Epithelial cell of proximal tubule (primary cell): ENCODE measurements around the gene LY6G5C. TPM values are rescaled to one million over a fixed set of nuclear protein-coding genes. Genes with fewer than 3 reads are reported as not detected.

Source experiments
- DNase-seq: peaks from one replicate; pipeline ENCODE4 v3.0.0-alpha.2; 2011; ENCODE audit warnings: low read depth
- H3K4me3 ChIP-seq: 2 replicates; pipeline ENCODE4 v1.5.1; 2011; ENCODE audit warnings: low read depth, mild to moderate bottlenecking, low read length
- CTCF ChIP-seq: conservative IDR thresholded peaks from 2 replicates; pipeline ENCODE4 v1.5.1; 2012; ENCODE audit warnings: low read depth, mild to moderate bottlenecking, low read length
- total RNA-seq: library from RNA; depleted of rRNA; stranded (reverse); fragments of >200 nt; gene quantifications from 2 replicates; pipeline ENCODE4 v1.2.3, GENCODE V29; 2015

LY6G5C gene
- total RNA-seq, 1 donor from 2014 or later: 1.1 TPM

GRCh38 chr6:31631209-31631608 lies 49.7 kb downstream of the LY6G5C start:
- H3K4me3 ChIP-seq: no peak overlapping the region
- no peak for DNase-seq
- TF ChIP-seq CTCF: no peak

GRCh38 chr6:31630177-31630934 lies 50.5 kb downstream of the LY6G5C start:
- no peak for DNase-seq
- TF ChIP-seq CTCF: no peak
- no peak overlapping the region for H3K4me3 ChIP-seq

GRCh38 chr6:31629014-31629413 lies 51.9 kb downstream of the LY6G5C start:
- no peak overlapping the region for H3K4me3 ChIP-seq
- no peak for TF ChIP-seq CTCF
- DNase-seq: no peak

- H3K4me3 ChIP-seq: no peak overlapping the region
- TF ChIP-seq CTCF: no peak
- no peak for DNase-seq
Observed at GRCh38 chr6:31627690-31628287, 53.1 kb downstream of the LY6G5C start.

GRCh38 chr6:31626952-31627351 lies 53.9 kb downstream of the LY6G5C start:
- no peak overlapping the region for H3K4me3 ChIP-seq
- no peak for TF ChIP-seq CTCF
- no peak for DNase-seq

Other genes with a start within 250 kb of the LY6G5C start
- 13.0 and 40.9 TPM in 2 replicates for gene MICB, start 182.9 kb downstream of the LY6G5C start, total RNA-seq
- gene MCCD1, start 152.1 kb downstream of the LY6G5C start, total RNA-seq: not detected in 2 replicates
- gene DDX39B, start 139.1 kb downstream of the LY6G5C start, total RNA-seq: 304 and 669 TPM in 2 replicates
- gene ATP6V1G2, start 134.5 kb downstream of the LY6G5C start, total RNA-seq: 0.14 and 0.52 TPM in 2 replicates
- 11.8 and 17.8 TPM in 2 replicates for gene NFKBIL1, start 133.5 kb downstream of the LY6G5C start, total RNA-seq
- gene LTA, start 108.8 kb downstream of the LY6G5C start, total RNA-seq: not detected in 2 replicates
- 13.9 and 14.2 TPM in 2 replicates for gene TNF, start 105.5 kb downstream of the LY6G5C start, total RNA-seq
- gene LTB, start 98.6 kb downstream of the LY6G5C start, total RNA-seq: 12.0 and 50.8 TPM in 2 replicates
- not detected in 2 replicates for gene LST1, start 94.8 kb downstream of the LY6G5C start, total RNA-seq
- gene NCR3, start 88.1 kb downstream of the LY6G5C start, total RNA-seq: not detected in 2 replicates
- gene AIF1, start 65.8 kb downstream of the LY6G5C start, total RNA-seq: not detected in 2 replicates
- 81.2 and 93.0 TPM in 2 replicates for gene PRRC2A, start 60.4 kb downstream of the LY6G5C start, total RNA-seq
- 307 and 331 TPM in 2 replicates for gene BAG6, start 28.4 kb downstream of the LY6G5C start, total RNA-seq
- 0.72 and 0.81 TPM in 2 replicates for gene APOM, start 25.2 kb downstream of the LY6G5C start, total RNA-seq
- 17.2 and 19.3 TPM in 2 replicates for gene C6orf47, start 20.3 kb downstream of the LY6G5C start, total RNA-seq
- 16.0 and 32.9 TPM in 2 replicates for gene GPANK1, start 16.1 kb downstream of the LY6G5C start, total RNA-seq
- 313 and 435 TPM in 2 replicates for gene CSNK2B, start 15.0 kb downstream of the LY6G5C start, total RNA-seq
- 1.1 and 4.0 TPM in 2 replicates for gene LY6G5B, start 11.1 kb downstream of the LY6G5C start, total RNA-seq
- 25.4 and 35.6 TPM in 2 replicates for gene ABHD16A, start 22.3 kb upstream of the LY6G5C start, total RNA-seq
- not detected in 2 replicates for gene LY6G6F, start 25.8 kb upstream of the LY6G5C start, total RNA-seq
- not detected in 2 replicates for gene LY6G6D, start 34.3 kb upstream of the LY6G5C start, total RNA-seq
- not detected in 2 replicates for gene LY6G6C, start 40.7 kb upstream of the LY6G5C start, total RNA-seq
- not detected in 2 replicates for gene MPIG6B, start 42.3 kb upstream of the LY6G5C start, total RNA-seq
- gene DDAH2, start 48.2 kb upstream of the LY6G5C start, total RNA-seq: 61.1 and 87.2 TPM in 2 replicates
- 938 and 1,262 TPM in 2 replicates for gene CLIC1, start 55.5 kb upstream of the LY6G5C start, total RNA-seq
- gene MSH5, start 58.9 kb upstream of the LY6G5C start, total RNA-seq: 18.4 and 30.4 TPM in 2 replicates
- gene SAPCD1, start 81.6 kb upstream of the LY6G5C start, total RNA-seq: 0.94 and 4.4 TPM in 2 replicates
- gene VWA7, start 96.3 kb upstream of the LY6G5C start, total RNA-seq: 0.65 and 2.2 TPM in 2 replicates
- gene VARS1, start 114.7 kb upstream of the LY6G5C start, total RNA-seq: 113 and 166 TPM in 2 replicates
- 112 and 157 TPM in 2 replicates for gene LSM2, start 125.9 kb upstream of the LY6G5C start, total RNA-seq
- 0.29 and 0.35 TPM in 2 replicates for gene HSPA1L, start 134.2 kb upstream of the LY6G5C start, total RNA-seq
- 116 and 139 TPM in 2 replicates for gene HSPA1A, start 134.5 kb upstream of the LY6G5C start, total RNA-seq
- 58.4 and 136 TPM in 2 replicates for gene HSPA1B, start 146.7 kb upstream of the LY6G5C start, total RNA-seq
- 65.2 and 68.6 TPM in 2 replicates for gene NEU1, start 181.8 kb upstream of the LY6G5C start, total RNA-seq
- gene SLC44A4, start 197.9 kb upstream of the LY6G5C start, total RNA-seq: 12.4 and 24.0 TPM in 2 replicates
- gene EHMT2, start 216.6 kb upstream of the LY6G5C start, total RNA-seq: 44.0 and 54.6 TPM in 2 replicates
- gene ZBTB12, start 221.0 kb upstream of the LY6G5C start, total RNA-seq: 1.5 TPM in 2 replicates
- gene C2, start 246.7 kb upstream of the LY6G5C start, total RNA-seq: not detected in 2 replicates